ENCODE data around the gene SLC6A19.

GRCh38 chr5:1253456-1254105 is 52.2 kb downstream of the SLC6A19 start:
- TF ChIP-seq, protein P1, sequence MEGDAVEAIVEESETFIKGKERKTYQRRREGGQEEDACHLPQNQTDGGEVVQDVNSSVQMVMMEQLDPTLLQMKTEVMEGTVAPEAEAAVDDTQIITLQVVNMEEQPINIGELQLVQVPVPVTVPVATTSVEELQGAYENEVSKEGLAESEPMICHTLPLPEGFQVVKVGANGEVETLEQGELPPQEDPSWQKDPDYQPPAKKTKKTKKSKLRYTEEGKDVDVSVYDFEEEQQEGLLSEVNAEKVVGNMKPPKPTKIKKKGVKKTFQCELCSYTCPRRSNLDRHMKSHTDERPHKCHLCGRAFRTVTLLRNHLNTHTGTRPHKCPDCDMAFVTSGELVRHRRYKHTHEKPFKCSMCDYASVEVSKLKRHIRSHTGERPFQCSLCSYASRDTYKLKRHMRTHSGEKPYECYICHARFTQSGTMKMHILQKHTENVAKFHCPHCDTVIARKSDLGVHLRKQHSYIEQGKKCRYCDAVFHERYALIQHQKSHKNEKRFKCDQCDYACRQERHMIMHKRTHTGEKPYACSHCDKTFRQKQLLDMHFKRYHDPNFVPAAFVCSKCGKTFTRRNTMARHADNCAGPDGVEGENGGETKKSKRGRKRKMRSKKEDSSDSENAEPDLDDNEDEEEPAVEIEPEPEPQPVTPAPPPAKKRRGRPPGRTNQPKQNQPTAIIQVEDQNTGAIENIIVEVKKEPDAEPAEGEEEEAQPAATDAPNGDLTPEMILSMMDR (IDR thresholded peaks at IDR 0.05), result no peak
- TF ChIP-seq EZH2 (IDR thresholded peaks at IDR 0.05), result no peak

Measured in neural progenitor cell (in vitro differentiated cells).